GM23338 (cell line): ENCODE measurements around the gene STIP1. TPM values are rescaled to one million over a fixed set of nuclear protein-coding genes. Genes with fewer than 3 reads are reported as not detected.

Experiments
- ATAC-seq: fragments of 200-7000 bp; cut with Tn5 transposase; 3 replicates; pipeline ENCODE4 v1.9.1; 2020
- DNase-seq: peaks from one replicate; pipeline ENCODE4 v3.0.0-alpha.2; 2015; ENCODE audit warnings: low spot score
- H2AFZ ChIP-seq: fragments of 200-600 bp; sonication (generic); 2 replicates; pipeline ENCODE4 v1.8.0; 2016; ENCODE audit warnings: antibody characterized with exemption, mild to moderate bottlenecking, moderate library complexity
- H3F3A ChIP-seq: fragments of 200-600 bp; sonication (generic); replicated peaks from 2 replicates; pipeline ENCODE4 v1.8.0; 2017; ENCODE audit warnings: antibody characterized with exemption, mixed run types, low read depth
- H3K27ac ChIP-seq: fragments of 200-600 bp; sonication (generic); 2 replicates; pipeline ENCODE4 v1.6.1; 2016; ENCODE audit warnings: low read depth
- H3K27me3 ChIP-seq: fragments of 200-600 bp; sonication (generic); 2 replicates; pipeline ENCODE4 v1.8.0; 2016; ENCODE audit warnings: mild to moderate bottlenecking, mixed run types, moderate library complexity; ENCODE audit not compliant: insufficient read depth
- H3K36me3 ChIP-seq: fragments of 200-600 bp; sonication (generic); 2 replicates; pipeline ENCODE4 v1.8.0; 2016; ENCODE audit warnings: mild to moderate bottlenecking; ENCODE audit not compliant: insufficient read depth
- H3K4me1 ChIP-seq: fragments of 200-600 bp; sonication (generic); 2 replicates; pipeline ENCODE4 v1.8.0; 2016; ENCODE audit warnings: mild to moderate bottlenecking, moderate library complexity; ENCODE audit not compliant: insufficient read depth
- H3K4me2 ChIP-seq: fragments of 200-600 bp; sonication (generic); 2 replicates; pipeline ENCODE4 v1.7.1; 2017; ENCODE audit warnings: mixed run types
- H3K4me3 ChIP-seq: fragments of 200-600 bp; sonication (generic); 2 replicates; pipeline ENCODE4 v1.6.1; 2016; ENCODE audit warnings: mixed run types
- H3K79me2 ChIP-seq: fragments of 200-600 bp; sonication (generic); replicated peaks from 2 replicates; pipeline ENCODE4 v1.8.0; 2017; ENCODE audit warnings: mild to moderate bottlenecking; ENCODE audit not compliant: insufficient read depth
- H3K9me2 ChIP-seq: fragments of 200-600 bp; sonication (generic); 2 replicates; pipeline ENCODE4 v1.8.0; 2017; ENCODE audit not compliant: insufficient read depth
- H4K20me1 ChIP-seq: fragments of 200-600 bp; sonication (generic); replicated peaks from 2 replicates; pipeline ENCODE4 v1.8.0; 2017; ENCODE audit warnings: mild to moderate bottlenecking; ENCODE audit not compliant: insufficient read depth
- H3K27ac Mint-ChIP-seq: 2 replicates; pipeline ENCODE4 v1.8.0; 2020; ENCODE audit warnings: inconsistent platforms, mild to moderate bottlenecking, moderate library complexity, mixed read lengths
- H3K27me3 Mint-ChIP-seq: 3 replicates; pipeline ENCODE4 v1.8.0; 2022; ENCODE audit warnings: low read depth, mild to moderate bottlenecking, moderate library complexity, mixed read lengths, inconsistent platforms; ENCODE audit not compliant: insufficient read depth, poor library complexity
- H3K36me3 Mint-ChIP-seq: 3 replicates; pipeline ENCODE4 v1.8.0; 2021; ENCODE audit warnings: low read depth, mild to moderate bottlenecking, inconsistent platforms, moderate library complexity, mixed read lengths
- H3K4me1 Mint-ChIP-seq: 3 replicates; pipeline ENCODE4 v1.8.0; 2020; ENCODE audit warnings: mild to moderate bottlenecking, inconsistent platforms, mixed read lengths
- H3K4me3 Mint-ChIP-seq: 3 replicates; pipeline ENCODE4 v1.8.0; 2021; ENCODE audit warnings: moderate library complexity, mild to moderate bottlenecking, inconsistent platforms, mixed read lengths
- H3K9me3 Mint-ChIP-seq: 3 replicates; pipeline ENCODE4 v1.8.0; 2020; ENCODE audit warnings: moderate library complexity, mild to moderate bottlenecking, inconsistent platforms, mixed read lengths
- CREB1 ChIP-seq: fragments of 250-450 bp; sonication (Bioruptor Pico); IDR thresholded peaks from 2 replicates; pipeline ENCODE4 v1.5.0; 2020; ENCODE audit warnings: low read depth, mild to moderate bottlenecking, moderate library complexity
- EZH2 ChIP-seq: fragments of 200-600 bp; sonication (generic); IDR thresholded peaks from one replicate; pipeline ENCODE4 v1.8.0; 2017; ENCODE audit warnings: antibody characterized with exemption, mild to moderate bottlenecking, low read depth; ENCODE audit not compliant: unreplicated experiment
- EZH2phosphoT487 ChIP-seq: fragments of 200-600 bp; sonication (generic); IDR thresholded peaks from one replicate; pipeline ENCODE4 v1.8.1; 2018; ENCODE audit warnings: antibody characterized with exemption; ENCODE audit not compliant: unreplicated experiment
- JUNB ChIP-seq: IDR thresholded peaks from one replicate; pipeline ENCODE4 v1.6.1; 2016; ENCODE audit warnings: antibody characterized with exemption; ENCODE audit not compliant: unreplicated experiment
- STAT1 ChIP-seq: IDR thresholded peaks from one replicate; pipeline ENCODE4 v1.6.1; 2016; ENCODE audit warnings: antibody characterized with exemption; ENCODE audit not compliant: unreplicated experiment
- ZNF114 ChIP-seq: fragments of 250-450 bp; sonication (Bioruptor Pico); IDR thresholded peaks from 2 replicates; pipeline ENCODE4 v1.5.0; 2020; ENCODE audit warnings: mild to moderate bottlenecking, moderate library complexity
- polyA plus RNA-seq: library from polyadenylated mRNA; unstranded; fragments of >200 nt; fragmentation: Nextera tagmentation; extraction: Ambion mirVana; gene quantifications from 2 replicates; pipeline ENCODE4 v1.2.1, GENCODE V29; 2016
- total RNA-seq: library from RNA; depleted of rRNA; stranded (reverse); fragments of >200 nt; shearing (Covaris generic); gene quantifications from 2 replicates; pipeline ENCODE4 v1.2.3, GENCODE V29; 2014
- TF ChIP-seq, protein P1 (sequence below), 2 experiments: fragments of 200-600 bp in 1 of 2; sonication (generic) in 1 of 2; conservative IDR thresholded peaks; 2 replicates each; pipeline versions ENCODE4 v1.5.1 to v1.6.1; 2016 to 2017; ENCODE audit warnings: antibody characterized with exemption in 2 of 2, low read depth in 2 of 2, mild to moderate bottlenecking in 2 of 2, moderate library complexity in 1 of 2
- TF ChIP-seq, protein P2 (sequence below): fragments of 250-450 bp; sonication (Bioruptor Pico); IDR thresholded peaks from 2 replicates; pipeline ENCODE4 v1.5.0; 2020; ENCODE audit warnings: mild to moderate bottlenecking, moderate library complexity

The STIP1 gene
- total and polyA plus RNA-seq, 2 experiments from 2014 or later: 213 to 351 TPM

DNA sequence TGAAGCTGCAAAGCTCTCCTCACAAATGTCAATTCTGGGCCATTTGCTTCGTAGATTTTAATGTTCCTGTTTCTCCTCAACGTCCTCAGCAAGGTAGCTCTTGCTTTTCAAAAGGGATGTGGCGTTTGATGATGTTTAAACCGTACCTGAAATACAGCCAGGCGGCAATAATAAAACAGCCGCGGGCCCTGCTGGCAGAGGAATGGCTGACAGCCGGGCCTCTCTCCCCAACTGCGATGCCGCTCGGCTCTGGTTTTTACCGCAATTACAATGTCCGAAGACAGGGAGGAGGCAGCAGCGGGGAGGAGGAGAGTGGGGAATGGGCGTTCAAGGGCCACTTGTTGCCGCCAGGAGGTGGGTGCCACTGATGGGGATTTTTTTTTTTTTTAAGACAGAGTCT lies 47.6 kb upstream of the STIP1 start (continued):
- TF ChIP-seq, protein P1, sequence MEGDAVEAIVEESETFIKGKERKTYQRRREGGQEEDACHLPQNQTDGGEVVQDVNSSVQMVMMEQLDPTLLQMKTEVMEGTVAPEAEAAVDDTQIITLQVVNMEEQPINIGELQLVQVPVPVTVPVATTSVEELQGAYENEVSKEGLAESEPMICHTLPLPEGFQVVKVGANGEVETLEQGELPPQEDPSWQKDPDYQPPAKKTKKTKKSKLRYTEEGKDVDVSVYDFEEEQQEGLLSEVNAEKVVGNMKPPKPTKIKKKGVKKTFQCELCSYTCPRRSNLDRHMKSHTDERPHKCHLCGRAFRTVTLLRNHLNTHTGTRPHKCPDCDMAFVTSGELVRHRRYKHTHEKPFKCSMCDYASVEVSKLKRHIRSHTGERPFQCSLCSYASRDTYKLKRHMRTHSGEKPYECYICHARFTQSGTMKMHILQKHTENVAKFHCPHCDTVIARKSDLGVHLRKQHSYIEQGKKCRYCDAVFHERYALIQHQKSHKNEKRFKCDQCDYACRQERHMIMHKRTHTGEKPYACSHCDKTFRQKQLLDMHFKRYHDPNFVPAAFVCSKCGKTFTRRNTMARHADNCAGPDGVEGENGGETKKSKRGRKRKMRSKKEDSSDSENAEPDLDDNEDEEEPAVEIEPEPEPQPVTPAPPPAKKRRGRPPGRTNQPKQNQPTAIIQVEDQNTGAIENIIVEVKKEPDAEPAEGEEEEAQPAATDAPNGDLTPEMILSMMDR (conservative IDR thresholded peaks at IDR 0.05; ENCODE audit: low read depth in 2 of 2): no peak
- no peak for TF ChIP-seq JUNB

- H3K4me3 Mint-ChIP-seq: no peak overlapping the region
- Histone ChIP-seq H3K27ac (no peak overlapping the region), H3K27me3 (peaks cover 7% of the 10 kb centered on the region; the same call in 1 of the 2 replicates), H2AFZ (no peak overlapping the region), H3K4me2 (no peak overlapping the region), H3K4me1 (no peaks in the 10 kb centered on the region), H3K9me2 (no peaks in the 10 kb centered on the region), H3K36me3 (no peaks in the 10 kb centered on the region), H3K4me3 (no peak overlapping the region), H4K20me1 (peaks cover 12% of the 10 kb centered on the region), H3F3A (0 out of 2 replicates have a peak, but pooled peaks cover 4% of the 10 kb centered on the region), H3K79me2 (no peaks in the 10 kb centered on the region)
- H3K27me3 Mint-ChIP-seq: peaks cover 30% of the 10 kb centered on the region
- no peak for TF ChIP-seq EZH2phosphoT487
- TF ChIP-seq, protein P1 (conservative IDR thresholded peaks at IDR 0.05; ENCODE audit: low read depth in 2 of 2): no peak
- no peak for TF ChIP-seq EZH2
- TF ChIP-seq ZNF114: no peak
- no peak for TF ChIP-seq CREB1 (CRISPR knock-in tag)
- no peaks in the 10 kb centered on the region; the same call in 2 of the 3 replicates for H3K9me3 Mint-ChIP-seq
- DNase-seq (no peak), ATAC-seq (no peak)
- no peaks in the 10 kb centered on the region; the same call in 2 of the 3 replicates for H3K36me3 Mint-ChIP-seq
- H3K4me1 Mint-ChIP-seq: peaks cover 2% of the 10 kb centered on the region; the same call in 2 of the 3 replicates
- no peak overlapping the region for H3K27ac Mint-ChIP-seq
Observed at GRCh38 chr11:64139049-64139448, 46.9 kb upstream of the STIP1 start.

DNA sequence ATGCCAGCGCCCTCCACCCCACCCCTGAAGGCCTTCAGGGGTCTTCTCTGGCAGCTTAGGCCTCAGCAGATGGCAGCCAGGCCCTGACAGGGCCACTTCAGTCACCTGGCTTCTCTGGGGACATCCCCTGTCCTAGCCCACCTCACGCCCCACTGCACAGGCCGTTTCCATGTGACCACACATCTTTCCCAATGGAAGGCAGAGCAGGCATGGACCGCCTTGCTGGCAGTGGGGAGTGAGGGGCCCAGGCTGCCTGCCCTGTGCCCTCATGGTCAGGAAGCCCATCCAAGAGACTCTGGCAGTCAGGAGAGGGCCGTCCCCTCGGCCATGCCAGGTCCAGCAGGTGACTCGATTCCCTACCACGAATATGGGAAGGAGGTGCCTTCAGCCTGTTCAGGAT lies 45.9 kb upstream of the STIP1 start:
- H3K27ac Mint-ChIP-seq: no peak overlapping the region
- 0 out of 2 replicates have a peak, but pooled peaks cover 4% of the 10 kb centered on the region for H3F3A ChIP-seq
- no peak overlapping the region for H3K4me2 ChIP-seq
- DNase-seq (no peak), ATAC-seq (no peak)
- H3K9me3 Mint-ChIP-seq: no peaks in the 10 kb centered on the region; the same call in 2 of the 3 replicates
- no peaks in the 10 kb centered on the region for H3K79me2 ChIP-seq
- H3K27me3 ChIP-seq: peaks cover 5% of the 10 kb centered on the region; the same call in 1 of the 2 replicates
- no peaks in the 10 kb centered on the region; the same call in 2 of the 3 replicates for H3K4me1 Mint-ChIP-seq
- H4K20me1 ChIP-seq: peaks cover 12% of the 10 kb centered on the region
- H2AFZ ChIP-seq: no peak overlapping the region
- H3K36me3 Mint-ChIP-seq: no peaks in the 10 kb centered on the region; the same call in 2 of the 3 replicates
- no peak overlapping the region for H3K4me3 Mint-ChIP-seq
- H3K4me1 ChIP-seq: no peaks in the 10 kb centered on the region
- H3K27ac ChIP-seq: no peak overlapping the region
- H3K36me3 ChIP-seq: no peaks in the 10 kb centered on the region
- H3K27me3 Mint-ChIP-seq: peaks cover 24% of the 10 kb centered on the region
- H3K4me3 ChIP-seq: no peak overlapping the region
- H3K9me2 ChIP-seq: no peaks in the 10 kb centered on the region
- TF ChIP-seq JUNB (no peak), CREB1 (CRISPR knock-in tag) (no peak), EZH2 (no peak), STAT1 (no peak)
- TF ChIP-seq, protein P2, sequence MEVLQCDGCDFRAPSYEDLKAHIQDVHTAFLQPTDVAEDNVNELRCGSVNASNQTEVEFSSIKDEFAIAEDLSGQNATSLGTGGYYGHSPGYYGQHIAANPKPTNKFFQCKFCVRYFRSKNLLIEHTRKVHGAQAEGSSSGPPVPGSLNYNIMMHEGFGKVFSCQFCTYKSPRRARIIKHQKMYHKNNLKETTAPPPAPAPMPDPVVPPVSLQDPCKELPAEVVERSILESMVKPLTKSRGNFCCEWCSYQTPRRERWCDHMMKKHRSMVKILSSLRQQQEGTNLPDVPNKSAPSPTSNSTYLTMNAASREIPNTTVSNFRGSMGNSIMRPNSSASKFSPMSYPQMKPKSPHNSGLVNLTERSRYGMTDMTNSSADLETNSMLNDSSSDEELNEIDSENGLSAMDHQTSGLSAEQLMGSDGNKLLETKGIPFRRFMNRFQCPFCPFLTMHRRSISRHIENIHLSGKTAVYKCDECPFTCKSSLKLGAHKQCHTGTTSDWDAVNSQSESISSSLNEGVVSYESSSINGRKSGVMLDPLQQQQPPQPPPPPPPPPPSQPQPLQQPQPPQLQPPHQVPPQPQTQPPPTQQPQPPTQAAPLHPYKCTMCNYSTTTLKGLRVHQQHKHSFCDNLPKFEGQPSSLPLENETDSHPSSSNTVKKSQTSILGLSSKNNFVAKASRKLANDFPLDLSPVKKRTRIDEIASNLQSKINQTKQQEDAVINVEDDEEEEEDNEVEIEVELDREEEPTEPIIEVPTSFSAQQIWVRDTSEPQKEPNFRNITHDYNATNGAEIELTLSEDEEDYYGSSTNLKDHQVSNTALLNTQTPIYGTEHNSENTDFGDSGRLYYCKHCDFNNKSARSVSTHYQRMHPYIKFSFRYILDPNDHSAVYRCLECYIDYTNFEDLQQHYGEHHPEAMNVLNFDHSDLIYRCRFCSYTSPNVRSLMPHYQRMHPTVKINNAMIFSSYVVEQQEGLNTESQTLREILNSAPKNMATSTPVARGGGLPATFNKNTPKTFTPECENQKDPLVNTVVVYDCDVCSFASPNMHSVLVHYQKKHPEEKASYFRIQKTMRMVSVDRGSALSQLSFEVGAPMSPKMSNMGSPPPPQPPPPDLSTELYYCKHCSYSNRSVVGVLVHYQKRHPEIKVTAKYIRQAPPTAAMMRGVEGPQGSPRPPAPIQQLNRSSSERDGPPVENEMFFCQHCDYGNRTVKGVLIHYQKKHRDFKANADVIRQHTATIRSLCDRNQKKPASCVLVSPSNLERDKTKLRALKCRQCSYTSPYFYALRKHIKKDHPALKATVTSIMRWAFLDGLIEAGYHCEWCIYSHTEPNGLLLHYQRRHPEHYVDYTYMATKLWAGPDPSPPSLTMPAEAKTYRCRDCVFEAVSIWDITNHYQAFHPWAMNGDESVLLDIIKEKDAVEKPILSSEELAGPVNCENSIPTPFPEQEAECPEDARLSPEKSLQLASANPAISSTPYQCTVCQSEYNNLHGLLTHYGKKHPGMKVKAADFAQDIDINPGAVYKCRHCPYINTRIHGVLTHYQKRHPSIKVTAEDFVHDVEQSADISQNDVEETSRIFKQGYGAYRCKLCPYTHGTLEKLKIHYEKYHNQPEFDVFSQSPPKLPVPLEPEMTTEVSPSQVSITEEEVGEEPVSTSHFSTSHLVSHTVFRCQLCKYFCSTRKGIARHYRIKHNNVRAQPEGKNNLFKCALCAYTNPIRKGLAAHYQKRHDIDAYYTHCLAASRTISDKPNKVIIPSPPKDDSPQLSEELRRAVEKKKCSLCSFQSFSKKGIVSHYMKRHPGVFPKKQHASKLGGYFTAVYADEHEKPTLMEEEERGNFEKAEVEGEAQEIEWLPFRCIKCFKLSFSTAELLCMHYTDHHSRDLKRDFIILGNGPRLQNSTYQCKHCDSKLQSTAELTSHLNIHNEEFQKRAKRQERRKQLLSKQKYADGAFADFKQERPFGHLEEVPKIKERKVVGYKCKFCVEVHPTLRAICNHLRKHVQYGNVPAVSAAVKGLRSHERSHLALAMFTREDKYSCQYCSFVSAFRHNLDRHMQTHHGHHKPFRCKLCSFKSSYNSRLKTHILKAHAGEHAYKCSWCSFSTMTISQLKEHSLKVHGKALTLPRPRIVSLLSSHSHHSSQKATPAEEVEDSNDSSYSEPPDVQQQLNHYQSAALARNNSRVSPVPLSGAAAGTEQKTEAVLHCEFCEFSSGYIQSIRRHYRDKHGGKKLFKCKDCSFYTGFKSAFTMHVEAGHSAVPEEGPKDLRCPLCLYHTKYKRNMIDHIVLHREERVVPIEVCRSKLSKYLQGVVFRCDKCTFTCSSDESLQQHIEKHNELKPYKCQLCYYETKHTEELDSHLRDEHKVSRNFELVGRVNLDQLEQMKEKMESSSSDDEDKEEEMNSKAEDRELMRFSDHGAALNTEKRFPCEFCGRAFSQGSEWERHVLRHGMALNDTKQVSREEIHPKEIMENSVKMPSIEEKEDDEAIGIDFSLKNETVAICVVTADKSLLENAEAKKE: no peak
